Liver (tissue), 3 donors: ENCODE data around the gene TNK1.

ENCODE experiments used
- CTCF ChIP-seq: fragments of 150-350 bp; IDR thresholded peaks from 2 replicates; pipeline ENCODE4 v1.5.1; 2017; ENCODE audit warnings: improper control_type of control experiment, low read depth, low read length; ENCODE audit not compliant: missing input control
- JUND ChIP-seq, 2 donors: IDR thresholded peaks; 2 replicates each; pipeline ENCODE4 v1.6.1; 2016; ENCODE audit warnings: antibody characterized with exemption in 2 of 2
- YY1 ChIP-seq: IDR thresholded peaks from 2 replicates; pipeline ENCODE4 v1.6.1; 2016; ENCODE audit warnings: antibody characterized with exemption, mild to moderate bottlenecking
- TF ChIP-seq, protein P1 (sequence below): IDR thresholded peaks from 2 replicates; pipeline ENCODE4 v1.6.1; 2016; ENCODE audit warnings: antibody characterized with exemption, mild to moderate bottlenecking
- donor health status: healthy.
- donor health status: healthy.

GRCh38 chr17:7334938-7335538 lies 45.9 kb upstream of the TNK1 start:
- TF ChIP-seq CTCF (no peak), JUND (IDR thresholded peaks at IDR 0.05) (no peak), YY1 (no peak)
- TF ChIP-seq, protein P1, sequence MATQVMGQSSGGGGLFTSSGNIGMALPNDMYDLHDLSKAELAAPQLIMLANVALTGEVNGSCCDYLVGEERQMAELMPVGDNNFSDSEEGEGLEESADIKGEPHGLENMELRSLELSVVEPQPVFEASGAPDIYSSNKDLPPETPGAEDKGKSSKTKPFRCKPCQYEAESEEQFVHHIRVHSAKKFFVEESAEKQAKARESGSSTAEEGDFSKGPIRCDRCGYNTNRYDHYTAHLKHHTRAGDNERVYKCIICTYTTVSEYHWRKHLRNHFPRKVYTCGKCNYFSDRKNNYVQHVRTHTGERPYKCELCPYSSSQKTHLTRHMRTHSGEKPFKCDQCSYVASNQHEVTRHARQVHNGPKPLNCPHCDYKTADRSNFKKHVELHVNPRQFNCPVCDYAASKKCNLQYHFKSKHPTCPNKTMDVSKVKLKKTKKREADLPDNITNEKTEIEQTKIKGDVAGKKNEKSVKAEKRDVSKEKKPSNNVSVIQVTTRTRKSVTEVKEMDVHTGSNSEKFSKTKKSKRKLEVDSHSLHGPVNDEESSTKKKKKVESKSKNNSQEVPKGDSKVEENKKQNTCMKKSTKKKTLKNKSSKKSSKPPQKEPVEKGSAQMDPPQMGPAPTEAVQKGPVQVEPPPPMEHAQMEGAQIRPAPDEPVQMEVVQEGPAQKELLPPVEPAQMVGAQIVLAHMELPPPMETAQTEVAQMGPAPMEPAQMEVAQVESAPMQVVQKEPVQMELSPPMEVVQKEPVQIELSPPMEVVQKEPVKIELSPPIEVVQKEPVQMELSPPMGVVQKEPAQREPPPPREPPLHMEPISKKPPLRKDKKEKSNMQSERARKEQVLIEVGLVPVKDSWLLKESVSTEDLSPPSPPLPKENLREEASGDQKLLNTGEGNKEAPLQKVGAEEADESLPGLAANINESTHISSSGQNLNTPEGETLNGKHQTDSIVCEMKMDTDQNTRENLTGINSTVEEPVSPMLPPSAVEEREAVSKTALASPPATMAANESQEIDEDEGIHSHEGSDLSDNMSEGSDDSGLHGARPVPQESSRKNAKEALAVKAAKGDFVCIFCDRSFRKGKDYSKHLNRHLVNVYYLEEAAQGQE: no peak
